HG03520 (cell line): ENCODE data around the gene SALL4.
"Not testable (repeated sequence)": the region's sequence is repeated elsewhere in the genome, so short reads cannot be mapped to it uniquely, and the experiment has no call there.

Experiments used
- ATAC-seq: cut with Tn5 transposase; IDR thresholded peaks from one replicate; pipeline ENCODE4 v1.9.1; 2021; ENCODE audit warnings: mild to moderate bottlenecking, moderate library complexity; ENCODE audit not compliant: unreplicated experiment

SALL4 gene

GRCh38 chr20:51739722-51740249, 62.5 kb downstream of the SALL4 start:
- no peak for ATAC-seq

GRCh38 chr20:51738877-51739447, 63.4 kb downstream of the SALL4 start:
- no peak for ATAC-seq

GRCh38 chr20:51738261-51738660, 64.1 kb downstream of the SALL4 start:
- not testable (repeated sequence) for ATAC-seq

GRCh38 chr20:51736947-51737346, 65.4 kb downstream of the SALL4 start:
- no peak for ATAC-seq

GRCh38 chr20:51735728-51736600, 66.4 kb downstream of the SALL4 start:
- no peak for ATAC-seq

GRCh38 chr20:51734876-51735720, 67.2 kb downstream of the SALL4 start:
- no peak for ATAC-seq

GRCh38 chr20:51733070-51733469, 69.3 kb downstream of the SALL4 start:
- ATAC-seq: no peak
